Lower leg skin (tissue), 3 donors: Measurements from ENCODE around the gene RELT.

Experiments used
- POLR2A ChIP-seq, 2 donors: fragments of 450-650 bp; IDR thresholded peaks; one replicate each; pipeline ENCODE4 v1.6.1; 2016 to 2017; ENCODE audit warnings: antibody characterized with exemption in 2 of 2, mild to moderate bottlenecking in 1 of 2, moderate library complexity in 1 of 2
- TF ChIP-seq, protein P1 (sequence below), 3 donors: fragments of 450-650 bp; IDR thresholded peaks; one replicate each; pipeline ENCODE4 v1.5.1; 2016; ENCODE audit warnings: antibody characterized with exemption in 3 of 3, mild to moderate bottlenecking in 3 of 3, moderate library complexity in 2 of 3

DNA sequence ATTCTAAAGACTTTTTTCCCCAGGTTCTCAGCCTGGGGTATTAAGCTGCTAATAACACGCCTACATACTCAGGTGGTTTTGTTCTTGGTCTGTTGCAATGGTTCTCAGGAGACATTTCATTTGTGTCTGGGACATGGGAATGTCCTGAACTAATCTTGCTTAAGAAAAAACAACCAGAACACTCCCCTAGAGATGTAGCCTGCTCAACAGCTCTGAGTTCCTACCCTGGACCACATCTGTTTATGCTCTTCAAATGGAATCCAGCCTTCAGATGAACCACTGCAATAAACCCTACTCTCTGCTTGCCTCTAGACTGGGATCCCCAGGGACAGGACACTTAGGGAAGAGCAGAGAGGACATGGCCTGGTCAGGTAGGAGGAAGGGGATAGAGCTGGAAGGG lies 29.9 kb downstream of the RELT start:
- TF ChIP-seq, protein P1, sequence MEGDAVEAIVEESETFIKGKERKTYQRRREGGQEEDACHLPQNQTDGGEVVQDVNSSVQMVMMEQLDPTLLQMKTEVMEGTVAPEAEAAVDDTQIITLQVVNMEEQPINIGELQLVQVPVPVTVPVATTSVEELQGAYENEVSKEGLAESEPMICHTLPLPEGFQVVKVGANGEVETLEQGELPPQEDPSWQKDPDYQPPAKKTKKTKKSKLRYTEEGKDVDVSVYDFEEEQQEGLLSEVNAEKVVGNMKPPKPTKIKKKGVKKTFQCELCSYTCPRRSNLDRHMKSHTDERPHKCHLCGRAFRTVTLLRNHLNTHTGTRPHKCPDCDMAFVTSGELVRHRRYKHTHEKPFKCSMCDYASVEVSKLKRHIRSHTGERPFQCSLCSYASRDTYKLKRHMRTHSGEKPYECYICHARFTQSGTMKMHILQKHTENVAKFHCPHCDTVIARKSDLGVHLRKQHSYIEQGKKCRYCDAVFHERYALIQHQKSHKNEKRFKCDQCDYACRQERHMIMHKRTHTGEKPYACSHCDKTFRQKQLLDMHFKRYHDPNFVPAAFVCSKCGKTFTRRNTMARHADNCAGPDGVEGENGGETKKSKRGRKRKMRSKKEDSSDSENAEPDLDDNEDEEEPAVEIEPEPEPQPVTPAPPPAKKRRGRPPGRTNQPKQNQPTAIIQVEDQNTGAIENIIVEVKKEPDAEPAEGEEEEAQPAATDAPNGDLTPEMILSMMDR (IDR thresholded peaks at IDR 0.05): no peak
- no peak for TF ChIP-seq POLR2A (IDR thresholded peaks at IDR 0.05)
